Vagina (tissue), 2 donors: Measurements from ENCODE around the gene ZNF182. TPM values are rescaled to one million over a fixed set of nuclear protein-coding genes. Genes with fewer than 3 reads are reported as not detected.
"Not testable (repeated sequence)": the region's sequence is repeated elsewhere in the genome, so short reads cannot be mapped to it uniquely, and the experiment has no call there.

ENCODE experiments used
- DNase-seq, 2 donors: peaks; one replicate each; pipeline ENCODE4 v3.0.0-alpha.2; 2017; ENCODE audit errors: extremely low spot score in 2 of 2
- H3K27ac ChIP-seq: fragments of 200-600 bp; sonication (generic); one replicate; pipeline ENCODE4 v1.5.1; 2019
- H3K27me3 ChIP-seq: fragments of 200-600 bp; sonication (generic); one replicate; pipeline ENCODE4 v1.5.1; 2019
- H3K36me3 ChIP-seq, 2 donors: fragments of 200-600 bp; sonication (generic); one replicate each; pipeline ENCODE4 v1.5.1; 2017 to 2019
- H3K4me1 ChIP-seq: fragments of 200-600 bp; sonication (generic); one replicate; pipeline ENCODE4 v1.5.1; 2019
- H3K4me3 ChIP-seq, 2 donors: fragments of 200-600 bp; sonication (generic); 1 replicate in 1 of 2; 2 replicates in 1 of 2; pipeline ENCODE4 v1.5.1; 2016 to 2019
- H3K9me3 ChIP-seq: fragments of 200-600 bp; sonication (generic); one replicate; pipeline ENCODE4 v1.5.1; 2019
- CTCF ChIP-seq, 3 experiments: fragments of 450-650 bp in 2 of 3; fragments of 200-600 bp in 1 of 3; sonication (generic) in 1 of 3; IDR thresholded peaks; one replicate each; pipeline ENCODE4 v1.5.1; 2017 to 2019; ENCODE audit warnings: antibody characterized with exemption in 3 of 3, mild to moderate bottlenecking in 2 of 3, moderate library complexity in 2 of 3
- POLR2A ChIP-seq, 2 donors: fragments of 450-650 bp; IDR thresholded peaks; one replicate each; pipeline ENCODE4 v1.6.1; 2017; ENCODE audit warnings: antibody characterized with exemption in 2 of 2, mild to moderate bottlenecking in 2 of 2, moderate library complexity in 2 of 2
- POLR2AphosphoS5 ChIP-seq, 2 donors: sonication (generic); formaldehyde crosslinking; IDR thresholded peaks; one replicate each; pipeline ENCODE4 v1.9.0; 2017; ENCODE audit warnings: antibody characterized with exemption in 2 of 2, mild to moderate bottlenecking in 2 of 2, low read depth in 1 of 2; ENCODE audit not compliant: insufficient read depth in 1 of 2
- intact Hi-C: fragments of 100-400 bp; cut with DNase I; formaldehyde crosslinking; loops from one replicate; pipeline ENCODE4 v1.15.1; 2023
- total RNA-seq: library from RNA; depleted of rRNA; stranded (reverse); fragments of >200 nt; gene quantifications from one replicate; pipeline ENCODE4 v1.2.3, GENCODE V29; 2016

ZNF182 gene
- total RNA-seq, 1 donor from 2014 or later: 4.2 TPM

DNA sequence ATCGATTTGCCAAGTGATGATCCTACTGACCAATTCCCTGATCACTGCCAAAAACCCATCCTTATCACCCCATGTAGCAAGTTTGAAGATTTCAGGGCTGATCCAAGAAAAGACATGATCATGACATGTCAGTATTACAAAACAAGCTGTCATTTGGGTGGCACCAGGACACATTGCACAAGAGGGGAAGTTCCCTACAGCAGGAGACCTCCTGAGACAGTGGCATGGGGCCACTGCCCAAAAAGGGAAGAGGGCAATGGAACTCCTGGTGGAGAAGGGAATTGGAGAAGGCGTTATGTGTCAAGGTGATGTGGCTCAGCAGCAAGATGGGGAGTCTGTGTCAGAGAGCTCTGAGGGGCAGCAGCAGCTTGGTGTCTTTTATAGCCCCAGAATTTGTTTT, 43.4 kb downstream of the ZNF182 start:
- Histone ChIP-seq H3K9me3 (no peaks in the 10 kb centered on the region), H3K4me1 (no peaks in the 10 kb centered on the region), H3K27ac (no peak overlapping the region), H3K27me3 (no peaks in the 10 kb centered on the region), H3K36me3 (no peaks in the 10 kb centered on the region), H3K4me3 (no peak overlapping the region)
- intact Hi-C loops: no loop called here
- no peak for TF ChIP-seq CTCF (IDR thresholded peaks at IDR 0.05)
- no peak for TF ChIP-seq POLR2AphosphoS5 (IDR thresholded peaks at IDR 0.05; ENCODE audit: insufficient read depth in 1 of 2, low read depth in 1 of 2)
- no peak for TF ChIP-seq POLR2A (IDR thresholded peaks at IDR 0.05)
- DNase-seq: no peak

DNA sequence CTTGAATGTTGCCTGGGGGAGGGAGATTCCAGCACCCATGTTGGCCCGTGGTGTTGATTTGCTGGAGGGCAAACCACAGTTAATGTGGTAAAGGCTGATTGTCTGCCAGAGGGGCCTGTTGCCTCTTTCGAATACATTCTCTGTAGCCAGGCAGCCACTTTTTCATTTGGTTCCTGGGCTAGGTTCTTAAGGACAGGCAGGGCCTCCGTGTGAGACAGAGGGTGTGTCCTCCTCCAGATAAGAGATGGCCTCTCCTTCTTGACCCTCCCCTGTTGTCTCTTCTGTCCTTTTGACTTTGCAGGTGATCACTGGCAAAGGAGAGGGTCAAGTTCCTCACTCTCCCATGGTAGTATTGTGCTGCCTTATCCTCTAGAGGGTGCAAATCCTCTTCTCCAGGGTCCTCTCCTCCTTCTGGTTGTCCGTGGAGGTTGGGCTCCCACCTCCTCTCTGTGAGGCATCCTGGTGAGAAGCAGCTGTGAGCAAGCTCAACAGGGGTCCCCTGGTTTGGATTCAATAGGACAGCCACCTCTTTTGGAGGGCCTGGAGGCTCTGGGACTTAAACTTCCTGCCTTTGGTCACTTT, 44.9 kb downstream of the ZNF182 start:
- no peaks in the 10 kb centered on the region for H3K9me3 ChIP-seq
- H3K27ac ChIP-seq: no peak overlapping the region
- no peaks in the 10 kb centered on the region for H3K4me1 ChIP-seq
- no peak for TF ChIP-seq POLR2A (IDR thresholded peaks at IDR 0.05)
- TF ChIP-seq POLR2AphosphoS5 (IDR thresholded peaks at IDR 0.05; ENCODE audit: insufficient read depth in 1 of 2, low read depth in 1 of 2): no peak
- no peak for TF ChIP-seq CTCF (IDR thresholded peaks at IDR 0.05)
- H3K36me3 ChIP-seq: no peaks in the 10 kb centered on the region
- DNase-seq: no peak
- H3K4me3 ChIP-seq: no peak overlapping the region
- H3K27me3 ChIP-seq: no peaks in the 10 kb centered on the region
- intact Hi-C loops: no loop called here

DNA sequence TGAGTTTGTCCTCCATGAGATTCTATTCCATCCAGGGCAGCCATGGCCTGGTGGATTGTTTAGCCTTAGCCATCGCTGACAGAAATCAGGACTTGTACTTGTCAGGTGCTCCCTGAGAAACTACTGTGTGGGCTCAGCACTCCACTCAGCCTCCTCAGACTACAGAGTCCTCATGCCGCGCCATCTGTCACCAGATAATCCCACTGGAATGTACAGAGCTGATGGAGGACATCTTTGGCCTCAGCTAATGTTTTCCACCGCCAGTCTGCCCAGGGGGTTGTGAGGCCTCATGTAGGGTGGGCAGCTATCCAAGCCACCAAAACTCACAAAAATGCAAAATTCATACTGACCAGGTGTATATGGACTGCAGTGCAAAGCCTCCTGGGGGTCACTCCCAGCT, 45.6 kb downstream of the ZNF182 start:
- intact Hi-C loops, H3K27me3 ChIP-seq, H3K36me3 ChIP-seq, H3K27ac ChIP-seq, DNase-seq, H3K4me3 ChIP-seq, H3K9me3 ChIP-seq, H3K4me1 ChIP-seq: not testable (repeated sequence)

- no peak overlapping the region for H3K27ac ChIP-seq
- H3K4me1 ChIP-seq: no peaks in the 10 kb centered on the region
- no peaks in the 10 kb centered on the region for H3K27me3 ChIP-seq
- intact Hi-C loops: no loop called here
- DNase-seq: no peak
- H3K36me3 ChIP-seq: no peaks in the 10 kb centered on the region
- H3K9me3 ChIP-seq: no peaks in the 10 kb centered on the region
- TF ChIP-seq CTCF (IDR thresholded peaks at IDR 0.05) (no peak), POLR2AphosphoS5 (IDR thresholded peaks at IDR 0.05; ENCODE audit: insufficient read depth in 1 of 2, low read depth in 1 of 2) (no peak), POLR2A (IDR thresholded peaks at IDR 0.05) (no peak)
- no peak overlapping the region for H3K4me3 ChIP-seq
Observed at GRCh38 chrX:47956016-47956415, 47.8 kb downstream of the ZNF182 start.

DNA sequence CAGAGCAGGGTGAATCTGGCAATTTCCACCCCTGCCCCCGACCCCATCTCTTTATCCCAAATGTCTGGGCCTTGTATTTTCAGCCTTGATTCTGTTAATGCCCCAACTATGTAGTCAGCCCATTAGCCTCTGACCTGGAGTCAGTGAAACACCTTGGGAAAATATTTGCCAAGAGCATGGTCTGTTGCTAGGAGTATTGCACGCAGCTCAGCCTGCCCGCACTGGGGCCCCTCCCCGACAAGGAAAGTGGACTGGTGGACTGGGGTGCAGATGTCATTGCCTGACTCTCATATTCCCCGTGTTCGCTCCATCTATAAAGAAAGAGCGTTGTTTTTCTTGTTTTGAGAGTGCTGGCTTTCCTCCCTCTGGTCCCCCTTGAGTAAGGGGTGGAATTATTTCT, 48.5 kb downstream of the ZNF182 start:
- H3K27ac ChIP-seq, DNase-seq, intact Hi-C loops, H3K27me3 ChIP-seq, H3K36me3 ChIP-seq, H3K9me3 ChIP-seq, H3K4me3 ChIP-seq, H3K4me1 ChIP-seq: not testable (repeated sequence)

DNA sequence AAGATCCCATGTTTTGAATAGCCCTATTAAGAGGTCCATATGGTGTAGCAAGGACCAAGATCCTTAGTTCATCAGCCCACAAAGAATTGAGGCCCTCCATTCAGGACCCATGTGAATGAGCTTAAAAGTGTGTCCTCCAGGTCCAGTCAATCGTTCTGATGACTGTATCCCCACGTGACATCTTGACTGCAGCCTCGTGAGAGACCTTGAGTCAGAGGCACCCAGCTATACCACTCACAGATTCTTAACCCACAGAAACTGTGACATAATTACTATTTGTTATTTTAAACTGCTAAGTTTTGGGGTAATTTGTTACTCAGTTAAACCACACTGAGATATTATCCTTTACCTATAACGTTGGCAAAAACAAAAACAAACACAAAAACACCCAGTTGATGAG, 62.4 kb downstream of the ZNF182 start:
- no peak overlapping the region for H3K4me3 ChIP-seq
- no peaks in the 10 kb centered on the region for H3K27me3 ChIP-seq
- no peaks in the 10 kb centered on the region for H3K4me1 ChIP-seq
- DNase-seq: no peak
- intact Hi-C loops: no loop called here
- no peaks in the 10 kb centered on the region for H3K9me3 ChIP-seq
- H3K27ac ChIP-seq: no peak overlapping the region
- no peaks in the 10 kb centered on the region for H3K36me3 ChIP-seq
- TF ChIP-seq POLR2A (IDR thresholded peaks at IDR 0.05) (no peak), CTCF (IDR thresholded peaks at IDR 0.05) (no peak), POLR2AphosphoS5 (IDR thresholded peaks at IDR 0.05; ENCODE audit: insufficient read depth in 1 of 2, low read depth in 1 of 2) (no peak)
